DLD1 (cell line): ENCODE measurements around the gene ZNF14.
"Not testable (repeated sequence)": the region's sequence is repeated elsewhere in the genome, so short reads cannot be mapped to it uniquely, and the experiment has no call there.

Experiments
- in situ Hi-C: cut with HindIII; loops from 2 replicates; pipeline ENCODE4 v1.10.0; 2017; ENCODE audit warnings: low sequenced_read_pairs

Gene ZNF14

GRCh38 chr19:19747357-19748220, 14.7 kb upstream of the ZNF14 start:
- in situ Hi-C loops, result no loop called here

DNA sequence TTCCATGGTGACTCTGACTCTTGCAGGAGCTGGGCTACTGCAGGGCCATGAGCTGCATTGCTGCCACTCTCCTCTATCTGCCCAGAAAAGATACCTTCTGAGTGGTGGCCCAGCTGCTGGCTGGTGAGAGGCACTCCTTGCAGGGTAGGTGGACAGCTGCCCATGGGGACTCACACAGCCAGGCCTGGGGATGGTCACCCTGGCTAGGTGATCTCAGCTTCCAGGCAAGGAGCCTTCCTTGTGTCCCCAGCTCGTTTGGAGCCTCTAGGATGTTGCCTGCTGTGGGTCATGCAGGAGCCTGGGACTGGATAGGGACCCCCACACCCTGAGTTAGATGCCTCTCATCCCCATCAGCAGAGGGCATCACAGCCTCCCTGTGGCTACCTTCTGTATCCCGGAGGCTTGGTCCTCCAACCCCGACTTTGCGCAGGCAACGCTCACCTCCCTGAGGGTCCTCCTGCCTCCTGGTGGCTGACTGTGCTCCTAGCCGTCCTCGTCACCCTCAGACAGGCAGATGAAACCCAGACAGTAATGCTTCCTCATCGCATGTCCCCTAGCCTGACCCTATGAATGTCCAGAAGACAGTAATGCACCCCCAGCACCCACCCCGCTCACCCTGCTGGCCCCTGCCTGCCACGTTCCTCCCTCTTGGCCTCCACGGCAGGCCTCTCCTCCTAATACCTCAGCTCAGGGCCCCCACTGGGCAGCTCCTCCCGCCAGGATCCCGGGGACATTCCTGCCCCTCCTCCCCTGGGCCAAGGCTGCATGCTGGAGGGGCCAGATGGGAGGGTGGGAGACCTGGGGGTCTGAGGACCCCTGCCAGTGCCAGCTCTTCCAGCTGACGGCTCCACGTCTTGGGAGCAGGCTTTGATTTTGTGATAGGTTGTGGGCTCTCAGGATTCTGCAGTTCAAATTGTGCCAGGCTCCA, 13.6 kb upstream of the ZNF14 start:
- in situ Hi-C loops, result no loop called here

GRCh38 chr19:19745496-19746285, 12.8 kb upstream of the ZNF14 start:
- in situ Hi-C loops, result no loop called here

DNA sequence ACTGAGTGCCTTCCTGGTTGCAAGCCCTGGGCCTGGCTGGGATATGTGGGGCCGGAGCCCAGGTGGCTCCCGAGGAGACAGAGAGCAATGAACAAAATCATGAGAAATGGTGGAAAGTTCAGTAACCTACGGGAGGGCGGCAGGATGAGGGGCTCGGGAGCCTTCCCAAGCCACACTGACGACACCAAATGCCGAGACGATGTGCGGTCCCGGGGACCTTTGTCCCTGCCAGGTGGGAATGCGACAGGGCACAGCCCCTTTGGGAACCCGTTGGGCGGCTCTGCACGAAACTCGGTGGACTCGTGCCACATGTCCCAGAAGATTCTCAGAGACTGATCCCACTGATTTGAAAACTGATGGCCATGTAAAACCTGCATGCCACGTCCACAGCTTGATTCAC, 11.7 kb upstream of the ZNF14 start:
- in situ Hi-C loops, result no loop called here

GRCh38 chr19:19743921-19744320, 11.0 kb upstream of the ZNF14 start:
- in situ Hi-C loops, result not testable (repeated sequence)

DNA sequence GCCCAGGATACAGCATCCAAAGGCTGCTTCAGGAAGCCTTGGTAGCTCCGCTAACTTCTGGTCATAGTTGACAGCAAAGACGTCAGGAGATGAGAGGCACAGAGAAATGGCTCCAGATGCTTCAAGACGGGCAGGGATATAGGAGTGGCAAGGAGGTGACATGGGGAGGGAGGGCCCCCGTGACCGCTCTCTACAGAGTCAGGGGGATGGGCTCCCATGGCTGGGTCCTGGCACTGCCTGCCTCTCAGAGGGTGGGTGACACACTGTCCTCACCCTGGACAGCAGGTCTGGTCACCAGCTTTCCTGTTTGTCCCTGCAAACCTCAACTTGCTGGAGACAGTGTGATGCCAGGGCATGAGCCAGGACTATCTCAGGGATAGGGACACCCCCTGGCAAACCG, 10.3 kb upstream of the ZNF14 start:
- in situ Hi-C loops, result no loop called here

- in situ Hi-C loops, result no loop called here
Measured at GRCh38 chr19:19742773-19743172, 9.9 kb upstream of the ZNF14 start.

GRCh38 chr19:19741184-19741583, 8.3 kb upstream of the ZNF14 start:
- in situ Hi-C loops, result no loop called here

GRCh38 chr19:19740755-19741154, 7.8 kb upstream of the ZNF14 start:
- in situ Hi-C loops, result no loop called here

GRCh38 chr19:19738564-19738963, 5.7 kb upstream of the ZNF14 start:
- in situ Hi-C loops, result no loop called here

DNA sequence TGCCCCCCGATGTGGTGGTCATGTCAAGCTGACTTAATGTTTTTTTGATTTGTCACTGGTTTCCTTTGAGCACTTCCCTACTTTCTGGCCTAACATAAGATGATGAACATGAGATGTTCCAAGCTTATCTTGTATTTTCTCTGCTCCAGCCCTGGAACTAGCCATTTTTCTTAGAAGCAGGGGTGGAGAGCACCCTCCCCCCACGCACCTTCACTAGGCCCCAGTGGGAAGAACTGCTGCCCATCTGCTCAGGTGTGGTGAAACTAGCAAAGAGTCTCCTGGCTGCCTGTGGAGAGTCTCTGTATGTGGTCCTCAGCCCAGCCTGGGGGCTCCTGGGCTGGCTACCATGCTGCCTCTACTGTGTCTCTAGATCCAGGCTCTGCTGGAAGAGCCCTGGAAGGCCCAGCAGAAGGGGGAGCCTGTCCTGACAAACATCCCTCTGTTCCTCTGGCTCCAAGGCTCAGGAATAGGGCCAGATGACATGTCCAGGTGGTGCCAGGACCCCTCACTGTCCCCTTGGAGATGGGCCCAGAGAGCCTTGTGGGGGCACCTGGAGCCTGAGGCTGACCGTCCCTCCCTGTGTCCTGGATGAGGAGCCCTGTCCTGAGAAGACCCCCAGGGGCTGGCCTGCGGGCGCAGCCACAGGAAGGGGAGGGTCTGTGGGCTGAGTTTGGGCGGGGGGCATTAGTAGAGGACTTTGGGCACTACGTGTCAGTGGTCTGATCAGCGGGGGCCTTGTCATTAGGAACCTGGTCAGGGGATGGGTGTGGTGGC, 4.8 kb upstream of the ZNF14 start:
- in situ Hi-C loops, result no loop called here

- in situ Hi-C loops, result no loop called here
Measured at GRCh38 chr19:19721896-19722295, 11.0 kb downstream of the ZNF14 start.

DNA sequence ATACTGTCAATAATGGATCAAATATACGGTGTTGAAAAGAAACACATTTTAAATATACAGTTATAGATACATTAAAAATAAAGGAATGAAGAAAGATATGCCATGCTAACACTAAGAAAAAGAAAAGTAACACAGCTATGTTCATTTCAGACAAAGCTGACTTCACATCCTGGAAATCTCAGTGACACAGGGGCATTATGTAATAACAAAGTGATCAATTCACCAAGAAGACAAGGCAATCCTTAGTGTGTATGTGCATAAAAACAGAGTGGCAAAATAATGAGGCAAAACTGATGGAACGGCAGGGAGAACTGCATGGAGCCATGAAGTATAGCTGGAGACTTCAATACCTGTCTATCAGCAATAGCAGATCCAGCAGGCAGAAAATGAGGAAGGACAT, 13.1 kb downstream of the ZNF14 start:
- in situ Hi-C loops, result no loop called here

GRCh38 chr19:19711934-19712828, 20.7 kb downstream of the ZNF14 start:
- in situ Hi-C loops, result no loop called here

DNA sequence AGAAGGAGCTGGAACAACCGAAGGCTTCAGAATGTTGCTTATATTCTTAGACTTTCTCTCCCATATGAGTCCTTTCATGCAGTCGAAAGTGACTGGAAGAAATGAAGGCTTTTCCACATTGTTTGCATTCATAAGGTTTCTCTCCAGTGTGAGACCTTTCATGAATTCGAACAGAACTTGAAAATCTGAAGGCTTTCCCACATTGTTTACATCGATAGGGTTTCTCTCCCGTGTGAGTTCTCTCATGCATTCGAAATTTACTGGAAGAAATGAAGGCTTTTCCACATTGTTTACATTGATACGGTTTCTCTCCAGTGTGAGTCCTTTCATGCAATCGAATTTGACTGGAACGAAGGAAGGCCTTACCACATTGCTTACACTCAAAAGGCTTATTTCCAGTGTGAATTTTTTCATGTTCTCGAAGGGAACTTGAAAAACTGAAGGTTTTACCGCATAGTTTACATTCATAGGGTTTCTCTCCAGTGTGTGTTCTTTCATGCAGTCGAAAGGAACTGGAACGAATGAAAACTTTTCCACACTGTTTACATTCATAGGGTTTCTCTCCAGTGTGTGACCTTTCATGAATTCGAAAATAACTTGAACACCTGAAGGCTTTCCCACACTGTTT, 21.5 kb downstream of the ZNF14 start:
- in situ Hi-C loops, result no loop called here

DNA sequence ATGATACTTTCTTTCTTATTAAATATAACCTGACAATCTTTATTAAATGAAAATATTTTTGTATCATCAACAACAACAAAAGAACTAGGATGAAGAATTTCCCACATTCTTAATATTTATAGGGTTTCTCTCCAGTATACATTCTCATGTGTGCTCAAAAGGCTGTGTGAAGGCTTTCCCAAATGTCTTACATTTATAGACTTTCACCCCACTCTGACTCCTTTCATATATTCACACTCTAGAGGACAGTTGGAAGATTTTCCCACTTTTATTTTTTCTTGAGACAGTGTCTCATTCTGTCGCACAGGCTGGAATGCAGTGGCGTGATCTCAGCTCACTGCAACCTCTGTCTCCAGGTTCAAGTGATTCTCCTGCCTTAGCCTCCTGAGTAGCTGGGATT, 22.4 kb downstream of the ZNF14 start:
- in situ Hi-C loops, result no loop called here

DNA sequence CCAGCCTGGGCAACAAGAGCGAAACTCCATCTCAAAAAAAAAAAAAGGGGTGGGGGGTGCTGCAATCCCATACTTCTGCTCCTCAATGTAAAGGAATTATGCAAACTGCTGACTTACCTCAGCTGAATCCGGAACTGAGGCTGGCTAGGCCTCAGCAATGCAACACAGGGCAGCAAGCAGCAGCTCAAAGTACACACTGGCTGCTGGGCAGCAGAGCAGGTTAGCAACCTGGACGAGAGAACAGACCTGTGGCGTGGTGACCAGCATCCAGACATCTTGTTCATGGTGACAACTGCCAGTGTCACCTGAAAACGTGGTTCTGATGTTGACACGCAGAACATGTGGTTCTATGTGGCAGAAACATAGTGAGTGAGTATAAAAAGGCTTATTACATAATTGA, 28.1 kb downstream of the ZNF14 start:
- in situ Hi-C loops, result no loop called here

GRCh38 chr19:19700493-19700892, 32.4 kb downstream of the ZNF14 start:
- in situ Hi-C loops, result not testable (repeated sequence)

DNA sequence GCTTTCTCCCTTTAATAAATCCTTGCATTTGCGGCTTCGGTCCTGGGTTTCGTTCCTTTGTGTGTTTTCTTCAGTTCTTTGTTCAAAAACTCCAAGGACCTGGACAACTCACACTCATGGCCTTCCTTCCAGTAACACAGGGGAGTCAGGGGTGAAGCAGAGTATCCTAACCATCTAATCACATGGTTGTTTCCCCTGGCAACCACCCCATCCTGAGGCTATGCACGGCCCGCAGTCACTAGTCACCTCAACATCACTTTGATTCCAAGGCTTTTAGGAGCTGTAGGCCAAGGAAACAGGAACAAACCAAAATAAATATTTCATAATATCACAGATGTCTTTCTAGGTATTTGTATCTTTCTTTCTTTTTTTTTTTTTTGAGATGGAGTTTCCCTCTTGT, 35.3 kb downstream of the ZNF14 start:
- in situ Hi-C loops, result no loop called here
